H1 (cell line): Measurements from ENCODE around the gene LRP5. TPM values are rescaled to one million over a fixed set of nuclear protein-coding genes. Genes with fewer than 3 reads are reported as not detected.

ENCODE experiments used
- CTCF ChIA-PET: fragments of 300-600 bp; sonication (Branson Sonifier 250); formaldehyde crosslinking; loops from one replicate; lab custom pipeline; 2021; ENCODE audit not compliant: partially characterized antibody; lab: Charles Lee
- POLR2A ChIA-PET: fragments of 300-600 bp; sonication (Branson Sonifier 250); formaldehyde crosslinking; loops from one replicate; lab custom pipeline; 2021; ENCODE audit warnings: inconsistent platforms; ENCODE audit not compliant: partially characterized antibody; lab: Charles Lee
- DNase-seq, 2 experiments: peaks; one replicate each; pipeline versions ENCODE4 v3.0.0 to v3.0.0-alpha.2; 2010 to 2022; ENCODE audit warnings: low spot score in 2 of 2, low read depth in 1 of 2, mixed read lengths in 1 of 2
- FAIRE-seq: peaks from 2 replicates; lab custom pipeline; 2011; peaks lifted over from hg19 to GRCh38; lab: Jason Lieb, UNC
- H2AFZ ChIP-seq: 2 replicates; pipeline ENCODE4 v1.8.1; 2012; ENCODE audit warnings: low read length, inconsistent platforms
- H2AK5ac ChIP-seq: 2 replicates; pipeline ENCODE4 v1.6.1; 2013; ENCODE audit warnings: low read depth, low read length
- H2BK120ac ChIP-seq: replicated peaks from 2 replicates; pipeline ENCODE3; 2013; ENCODE audit warnings: low read depth, low read length, inconsistent platforms
- H2BK12ac ChIP-seq: 2 replicates; pipeline ENCODE4 v1.6.1; 2013; ENCODE audit warnings: low read depth, low read length
- H2BK15ac ChIP-seq: 2 replicates; pipeline ENCODE4 v1.6.1; 2013; ENCODE audit warnings: low read length
- H2BK20ac ChIP-seq: 2 replicates; pipeline ENCODE4 v1.6.1; 2013; ENCODE audit warnings: low read length
- H2BK5ac ChIP-seq: 2 replicates; pipeline ENCODE4 v1.6.1; 2013; ENCODE audit warnings: low read depth, low read length
- H3K14ac ChIP-seq: 2 replicates; pipeline ENCODE4 v1.6.1; 2013; ENCODE audit warnings: inconsistent platforms; ENCODE audit not compliant: insufficient read length
- H3K18ac ChIP-seq: 2 replicates; pipeline ENCODE4 v1.6.1; 2013; ENCODE audit warnings: low read length; ENCODE audit errors: extremely low read depth
- H3K23ac ChIP-seq: 2 replicates; pipeline ENCODE4 v1.6.1; 2013; ENCODE audit warnings: inconsistent platforms; ENCODE audit not compliant: insufficient read length
- H3K23me2 ChIP-seq: 2 replicates; pipeline ENCODE4 v1.6.1; 2013; ENCODE audit warnings: low read depth, low read length
- H3K27ac ChIP-seq: 2 replicates; pipeline ENCODE4 v1.6.1; 2011; ENCODE audit warnings: low read depth, low read length, inconsistent platforms
- H3K27me3 ChIP-seq, 4 experiments: replicated peaks in 1 of 4; 1 replicate in 1 of 4; 2 replicates in 3 of 4; pipeline versions ENCODE4 v1.6.1 to v1.8.1; 2011 to 2013; ENCODE audit warnings: low read length in 3 of 4, mild to moderate bottlenecking in 3 of 4, inconsistent platforms in 2 of 4, mixed read lengths in 2 of 4, moderate library complexity in 1 of 4; ENCODE audit not compliant: control insufficient read depth in 3 of 4, insufficient read depth in 3 of 4; ENCODE audit errors: extremely low read depth in 1 of 4
- H3K36me3 ChIP-seq, 4 experiments: 2 replicates each; pipeline versions ENCODE4 v1.6.1 to v1.8.1; 2011 to 2013; ENCODE audit warnings: mild to moderate bottlenecking in 4 of 4, low read length in 3 of 4, moderate library complexity in 2 of 4, control low read depth in 1 of 4, inconsistent platforms in 1 of 4; ENCODE audit not compliant: insufficient read depth in 4 of 4, control insufficient read depth in 2 of 4
- H3K4ac ChIP-seq: replicated peaks from 2 replicates; pipeline ENCODE3; 2013; ENCODE audit warnings: low read length, low read depth, mixed read lengths, inconsistent platforms; ENCODE audit not compliant: insufficient read length
- H3K4me1 ChIP-seq, 4 experiments: replicated peaks in 1 of 4; 1 replicate in 1 of 4; 2 replicates in 3 of 4; pipeline versions ENCODE4 v1.6.1 to v1.8.1; 2011 to 2013; ENCODE audit warnings: low read length in 3 of 4, inconsistent platforms in 2 of 4, mixed read lengths in 1 of 4; ENCODE audit not compliant: insufficient read depth in 4 of 4, control insufficient read depth in 3 of 4
- H3K4me2 ChIP-seq, 2 experiments: 2 replicates each; pipeline versions ENCODE4 v1.6.1 to v1.8.1; 2011 to 2013; ENCODE audit warnings: low read depth in 2 of 2, low read length in 2 of 2, control low read depth in 1 of 2, inconsistent platforms in 1 of 2, mild to moderate bottlenecking in 1 of 2; ENCODE audit not compliant: insufficient read depth in 1 of 2
- H3K4me3 ChIP-seq, 4 experiments: fragments of 200-600, 300-600 bp in 1 of 4; sonication (generic), shearing (Covaris generic), sonication (Bioruptor Twin) in 1 of 4; 2 replicates each; pipeline versions ENCODE4 v1.5.1 to v1.8.1; 2011 to 2016; ENCODE audit warnings: low read length in 4 of 4, low read depth in 3 of 4, control low read depth in 2 of 4, inconsistent platforms in 2 of 4, mild to moderate bottlenecking in 2 of 4, mixed read lengths in 1 of 4, moderate library complexity in 1 of 4; ENCODE audit not compliant: insufficient read depth in 2 of 4; ENCODE audit errors: extremely low read depth in 1 of 4
- H3K56ac ChIP-seq: replicated peaks from 2 replicates; pipeline ENCODE3; 2013; ENCODE audit warnings: low read depth, mild to moderate bottlenecking, mixed read lengths, low read length, inconsistent platforms; ENCODE audit not compliant: insufficient read length
- H3K79me1 ChIP-seq: 2 replicates; pipeline ENCODE4 v1.6.1; 2013; ENCODE audit warnings: low read depth, low read length, control low read depth
- H3K79me2 ChIP-seq, 2 experiments: 2 replicates each; pipeline versions ENCODE4 v1.6.1 to v1.8.1; 2012 to 2013; ENCODE audit warnings: low read length in 2 of 2, mild to moderate bottlenecking in 2 of 2, inconsistent platforms in 1 of 2; ENCODE audit not compliant: insufficient read depth in 2 of 2, control insufficient read depth in 1 of 2
- H3K9ac ChIP-seq, 4 experiments: replicated peaks in 1 of 4; 1 replicate in 1 of 4; 2 replicates in 3 of 4; pipeline versions ENCODE4 v1.6.1 to v1.8.1; 2011 to 2013; ENCODE audit warnings: low read depth in 3 of 4, low read length in 3 of 4, control low read depth in 2 of 4, mild to moderate bottlenecking in 2 of 4, moderate library complexity in 2 of 4, inconsistent platforms in 1 of 4; ENCODE audit errors: extremely low read depth in 1 of 4
- H3K9me3 ChIP-seq, 2 experiments: 2 replicates each; pipeline versions ENCODE4 v1.6.1 to v1.8.1; 2012 to 2013; ENCODE audit warnings: mild to moderate bottlenecking in 2 of 2, moderate library complexity in 2 of 2, control low read depth in 1 of 2, inconsistent platforms in 1 of 2, low read depth in 1 of 2, low read length in 1 of 2, mixed read lengths in 1 of 2; ENCODE audit not compliant: insufficient read depth in 2 of 2
- H4K20me1 ChIP-seq, 2 experiments: replicated peaks in 1 of 2; 2 replicates each; pipeline versions ENCODE3 to v1.8.1; 2011 to 2013; ENCODE audit warnings: inconsistent platforms in 2 of 2, low read length in 2 of 2, mild to moderate bottlenecking in 1 of 2; ENCODE audit not compliant: insufficient read depth in 2 of 2, control insufficient read depth in 1 of 2
- H4K5ac ChIP-seq: 2 replicates; pipeline ENCODE4 v1.6.1; 2013; ENCODE audit warnings: low read length, low read depth, mixed read lengths, inconsistent platforms; ENCODE audit not compliant: insufficient read length
- H4K8ac ChIP-seq: 2 replicates; pipeline ENCODE4 v1.8.0; 2013; ENCODE audit warnings: mild to moderate bottlenecking, moderate library complexity, low read length, inconsistent platforms; ENCODE audit not compliant: insufficient read depth; ENCODE audit errors: extremely low read depth
- H4K91ac ChIP-seq: replicated peaks from 2 replicates; pipeline ENCODE3; 2013; ENCODE audit warnings: low read length, mixed read lengths, inconsistent platforms; ENCODE audit not compliant: insufficient read length
- CEBPB ChIP-seq: IDR thresholded peaks from 2 replicates; pipeline ENCODE4 v1.6.1; 2012; ENCODE audit warnings: low read depth, low read length
- CTBP2 ChIP-seq: IDR thresholded peaks from 2 replicates; pipeline ENCODE4 v1.7.0; 2011; ENCODE audit warnings: borderline replicate concordance, mild to moderate bottlenecking, moderate library complexity, mixed read lengths, low read length; ENCODE audit not compliant: insufficient read depth, insufficient read length
- WGBS, 2 experiments: shearing (Covaris generic) in 1 of 2; methylation state at CpG; one replicate each; pipeline versions ENCODE4 v1.1.6 to v1.1.7; 2013 to 2015; ENCODE audit warnings: low lambda C conversion rate in 2 of 2, mixed read lengths in 2 of 2, inconsistent platforms in 1 of 2, low coverage in 1 of 2, missing lambda C conversion rate in 1 of 2; ENCODE audit not compliant: insufficient replicate concordance in 2 of 2, insufficient coverage in 1 of 2, insufficient read length in 1 of 2; ENCODE audit errors: extremely low coverage in 1 of 2, missing lambda C conversion rate in 1 of 2; 5-methylcytosine and 5-hydroxymethylcytosine counted together
- polyA plus RNA-seq, 7 experiments: library from polyadenylated mRNA; depleted of rRNA in 3 of 7; stranded (reverse) in 5 of 7; unstranded in 2 of 7; fragments of >200 nt in 5 of 7; fragments of 200-250 nt in 2 of 7; gene quantifications; 1 replicate in 5 of 7; 2 replicates in 1 of 7; 4 replicates in 1 of 7; pipeline versions ENCODE4 v1.2.1 to v1.2.3, GENCODE V29; 2011 to 2013; ENCODE audit warnings: missing spikeins in 2 of 7, mixed read lengths in 2 of 7
- total RNA-seq: library from RNA; stranded (reverse); fragmentation: NEBNext Ultra II Directional; extraction: Animal tissue kit (Norgen Biotek cat#: 25700); gene quantifications from 2 replicates; pipeline ENCODE4 v1.2.1, GENCODE V29; 2021

Gene LRP5
- total and polyA plus RNA-seq, 2 of the 8 experiments (the other 6 are each of a cell fraction or from before 2014, with no cell fraction given): 19.0 to 38.9 TPM

- no peak overlapping the region for H2BK15ac ChIP-seq
- TF ChIP-seq CEBPB: no peak
- no peak for TF ChIP-seq CTBP2
- H3K4ac ChIP-seq: no peak overlapping the region
- no peak overlapping the region for H2BK12ac ChIP-seq
- no peak overlapping the region for H2BK120ac ChIP-seq
- peaks cover 7 to 8% of the 10 kb centered on the region in 2 experiments; a peak in 3 of 4 replicates for H3K9me3 ChIP-seq
- no peak overlapping the region for H2AK5ac ChIP-seq
- H2AFZ ChIP-seq: no peak overlapping the region
- 97% methylated on average over 19 of the region's 21 CpGs; no CpG with 5 or more reads in 1 of the 2 experiments for WGBS, 2 experiments
- no peak overlapping the region for H3K27ac ChIP-seq
- no peak overlapping the region for H3K18ac ChIP-seq
- ChIA-PET POLR2A (no interaction called here), CTCF (interaction anchor here (0.7 kb wide), 2 partner anchors 23 to 35 kb away, joined by 3 read pairs; no protein-coding TSS in a partner anchor)
- H4K8ac ChIP-seq: no peak overlapping the region
- no peak overlapping the region for H3K23ac ChIP-seq
- no peak overlapping the region for H3K14ac ChIP-seq
- peaks cover 0 to 3% of the 10 kb centered on the region in 2 experiments for H4K20me1 ChIP-seq
- H2BK20ac ChIP-seq: no peak overlapping the region
- FAIRE-seq (no peak), DNase-seq (no peak)
- peaks cover 8 to 26% (median 12%) of the 10 kb centered on the region in 4 experiments; a peak in 7 of 8 replicates for H3K36me3 ChIP-seq
- no peak overlapping the region for H4K91ac ChIP-seq
- H3K79me1 ChIP-seq: no peaks in the 10 kb centered on the region
- no peak overlapping the region for H3K4me2 ChIP-seq
- H3K4me3 ChIP-seq: no peak overlapping the region
- H3K4me1 ChIP-seq: no peaks in the 10 kb centered on the region
- no peak overlapping the region for H4K5ac ChIP-seq
- H2BK5ac ChIP-seq: no peak overlapping the region
- H3K23me2 ChIP-seq: peaks cover 2% of the 10 kb centered on the region; the same call in 1 of the 2 replicates
- H3K9ac ChIP-seq: no peak overlapping the region
- H3K79me2 ChIP-seq: no peaks in the 10 kb centered on the region
- H3K56ac ChIP-seq: no peak overlapping the region
- H3K27me3 ChIP-seq: no peaks in the 10 kb centered on the region
These were observed 113.5 kb downstream of the LRP5 start for GRCh38 chr11:68425866-68426380.
